Pons (tissue), 1 donor: Measurements from ENCODE around the gene SH3TC2.

Experiments used
- DNase-seq: peaks from one replicate; pipeline ENCODE4 v3.0.0-alpha.2; 2016; ENCODE audit warnings: low spot score

SH3TC2 gene

DNA sequence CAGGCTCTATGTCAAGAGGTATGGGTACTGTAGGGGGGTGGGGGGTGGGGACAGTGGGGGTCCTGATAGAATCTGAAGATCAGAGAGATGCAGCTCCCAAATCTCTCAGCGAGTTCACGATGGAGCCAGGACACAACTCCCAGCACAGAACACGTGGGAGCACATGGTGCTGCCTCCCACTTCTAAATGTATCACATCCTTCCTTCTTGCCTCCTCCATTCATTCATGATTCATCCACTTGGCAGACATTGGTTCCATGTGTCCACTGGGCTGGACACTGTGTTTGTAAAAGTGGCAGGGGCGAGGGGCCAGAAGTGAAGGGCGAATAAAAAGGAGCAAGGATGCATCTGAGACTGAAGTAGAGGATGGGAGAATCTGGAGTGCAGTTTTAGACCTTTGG lies 33.9 kb downstream of the SH3TC2 start:
- no peak for DNase-seq

DNA sequence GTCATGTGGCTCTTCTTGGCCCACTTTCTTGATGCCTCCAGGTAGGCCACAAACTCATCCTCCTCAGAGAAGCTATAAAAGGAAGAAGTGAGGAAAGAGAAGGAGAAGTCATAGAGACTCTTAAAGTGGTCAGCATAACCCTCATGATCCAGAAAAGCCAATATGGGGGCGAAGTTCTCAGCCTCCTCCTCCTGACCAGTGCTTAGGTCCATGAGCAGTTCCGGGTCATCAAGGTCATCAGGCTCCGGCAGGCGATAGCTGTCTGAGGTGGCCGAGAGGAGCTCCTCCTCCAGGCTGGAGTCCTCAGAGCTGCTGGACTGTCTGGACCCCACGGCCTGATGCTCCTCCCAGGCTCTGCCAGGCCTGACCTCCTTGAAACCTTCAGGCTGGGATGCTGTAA lies 34.7 kb downstream of the SH3TC2 start:
- DNase-seq = no peak

DNA sequence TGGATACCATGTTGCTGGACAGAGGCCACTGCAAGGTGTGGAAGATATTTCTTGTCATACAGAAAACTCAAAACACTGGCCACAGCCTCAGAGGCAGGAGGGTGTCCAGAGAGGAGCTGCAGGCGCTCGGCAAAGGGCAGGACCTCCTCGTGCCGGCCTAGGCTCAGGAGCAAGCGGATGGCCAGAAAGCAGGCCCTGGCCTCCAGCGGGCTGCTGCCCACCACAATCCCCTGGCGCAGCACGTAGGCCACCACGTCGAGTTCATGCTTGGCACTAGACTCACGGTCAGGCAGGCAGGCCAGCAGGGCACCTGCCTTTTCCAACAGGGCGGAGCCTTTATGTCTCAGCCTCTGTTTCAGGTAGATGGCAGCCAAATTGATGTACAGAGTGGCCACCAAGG lies 35.2 kb downstream of the SH3TC2 start:
- DNase-seq = no peak

DNA sequence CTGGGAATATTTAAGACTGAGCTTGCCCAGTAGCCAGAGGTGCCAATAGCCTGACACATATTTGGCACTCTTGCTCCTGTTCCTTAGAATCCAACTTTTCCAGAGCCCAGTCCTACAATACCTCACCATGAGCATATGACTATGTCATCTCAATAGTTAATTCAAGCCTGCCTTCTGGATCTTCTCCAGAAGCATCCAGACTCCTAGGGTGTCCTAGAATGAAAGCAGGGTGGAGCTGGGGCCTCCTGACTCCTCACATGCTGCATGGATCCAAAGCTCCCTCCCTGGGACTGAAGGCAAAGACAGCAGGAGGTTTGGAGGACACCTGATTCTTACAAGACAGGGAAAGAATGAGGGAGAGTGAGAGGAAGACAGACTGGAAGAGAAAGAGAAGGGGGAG lies 37.9 kb downstream of the SH3TC2 start:
- DNase-seq = peak; percentile 37

DNA sequence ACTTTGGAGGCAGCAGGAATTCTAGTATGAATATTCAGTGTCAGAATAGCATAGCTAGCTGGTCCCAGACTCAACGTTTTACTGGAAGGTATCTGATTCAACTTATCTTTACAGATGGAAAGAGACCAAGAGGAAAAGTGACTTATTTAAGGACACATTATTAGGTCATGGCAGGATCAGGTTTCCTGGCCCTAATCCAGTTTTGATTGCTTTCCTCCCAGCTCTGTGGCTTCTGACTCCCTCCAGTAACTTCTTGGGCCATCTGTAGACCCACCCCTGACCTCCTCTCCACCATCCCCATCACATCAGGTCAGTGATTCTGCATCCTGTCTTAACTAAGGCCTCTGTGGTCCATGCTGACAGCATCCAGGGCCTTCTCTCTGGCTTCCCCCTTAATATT lies 38.4 kb downstream of the SH3TC2 start:
- DNase-seq = no peak

DNA sequence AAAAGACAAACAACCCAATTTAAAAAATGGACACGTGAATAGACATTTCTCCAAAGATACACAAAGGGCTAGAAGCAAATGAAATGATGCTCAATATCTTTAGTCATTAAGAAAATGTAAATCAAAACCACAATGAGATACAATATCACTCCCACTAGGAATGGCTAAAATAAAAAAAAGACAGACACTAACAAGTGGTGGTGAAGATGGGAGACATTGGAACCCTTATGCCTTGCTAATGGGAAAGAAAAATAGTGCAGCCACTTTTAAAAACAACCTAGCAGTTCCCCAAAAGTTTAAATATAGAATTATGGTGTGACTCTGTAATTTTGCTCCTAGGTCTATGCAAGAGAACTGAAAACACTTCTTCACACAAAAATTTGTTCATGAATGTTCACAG lies 40.7 kb downstream of the SH3TC2 start:
- no peak for DNase-seq

DNA sequence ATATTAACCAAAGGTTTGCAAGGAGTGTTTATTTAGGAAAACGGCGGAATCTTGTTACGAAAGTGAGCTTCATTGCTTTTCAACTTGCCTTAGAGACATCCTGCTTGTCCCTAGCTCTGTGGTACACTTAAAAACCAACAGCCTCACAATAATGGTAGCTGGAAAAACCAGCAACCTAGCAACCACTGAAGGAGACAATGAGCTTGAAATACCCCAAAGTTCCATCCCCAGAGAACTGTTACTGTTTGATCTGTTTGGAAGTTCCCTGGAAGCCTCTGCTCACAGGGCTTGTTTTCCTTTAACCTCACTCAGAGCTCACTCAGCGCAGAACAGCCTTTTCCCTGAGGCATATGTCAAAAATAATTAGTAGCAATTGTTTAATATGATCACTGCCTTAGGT lies 43.2 kb downstream of the SH3TC2 start:
- DNase-seq = no peak

DNA sequence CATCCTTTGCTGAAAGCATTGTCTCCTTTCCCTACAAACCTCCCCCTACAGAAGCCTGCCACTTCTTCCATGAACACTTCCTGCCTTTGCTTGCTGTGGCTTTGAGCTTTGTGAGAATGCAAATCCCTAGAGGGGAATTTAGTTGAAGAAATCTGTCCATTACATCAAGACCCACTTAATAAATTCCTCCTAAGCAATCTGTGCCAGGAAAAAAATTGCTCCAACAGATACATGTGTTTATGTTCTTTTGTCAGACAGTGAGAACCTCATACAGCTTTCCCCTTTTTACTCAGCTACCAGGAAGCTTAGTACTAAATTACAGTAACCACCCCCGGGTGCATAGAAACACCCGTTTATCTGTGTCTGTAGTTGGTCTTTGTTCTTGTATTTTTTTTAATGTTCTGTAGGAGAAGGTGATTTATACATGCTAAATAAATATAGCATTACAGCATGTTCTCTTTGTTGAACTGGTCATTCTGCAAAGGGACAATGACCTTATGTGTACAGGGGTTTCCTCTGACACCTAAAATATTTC lies 43.9 kb downstream of the SH3TC2 start:
- DNase-seq = no peak

DNA sequence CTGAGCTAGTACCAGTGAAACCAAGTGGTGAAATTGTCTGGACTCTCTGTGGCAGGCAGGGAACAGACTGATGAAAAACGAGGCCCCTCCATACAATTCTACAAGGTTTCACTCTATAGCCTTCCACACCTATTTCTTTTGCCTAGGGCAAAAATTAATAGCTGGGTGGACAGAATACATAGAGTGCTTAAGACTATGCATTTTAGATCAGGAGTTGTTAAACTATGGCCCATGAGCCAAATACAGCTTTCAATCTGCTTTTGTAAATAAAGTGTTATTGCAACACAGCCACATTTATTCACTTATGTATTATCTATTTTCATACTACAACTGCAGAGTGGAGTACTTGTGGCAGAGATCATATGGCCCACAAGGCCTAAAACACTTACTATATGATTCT lies 45.2 kb downstream of the SH3TC2 start:
- no peak for DNase-seq

DNA sequence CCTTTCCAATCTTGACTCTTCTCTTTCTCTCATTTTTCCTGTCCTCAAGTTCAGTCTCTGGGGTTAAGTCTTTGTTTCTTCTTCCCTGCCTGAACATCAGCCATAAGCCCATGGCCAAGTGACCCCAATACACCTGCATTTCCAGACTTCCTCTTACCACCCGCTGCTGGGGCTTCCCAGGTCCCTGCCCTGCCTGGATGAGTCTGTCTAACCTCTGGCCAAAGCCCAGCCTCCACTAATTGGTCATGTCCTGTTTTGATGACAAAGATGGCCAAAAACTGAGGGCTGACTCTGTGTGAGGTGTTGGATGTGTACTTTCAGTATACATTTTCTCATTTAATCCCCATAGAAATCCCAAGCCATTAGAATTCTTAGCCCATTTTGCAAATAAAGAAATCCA lies 47.3 kb downstream of the SH3TC2 start:
- no peak for DNase-seq

DNA sequence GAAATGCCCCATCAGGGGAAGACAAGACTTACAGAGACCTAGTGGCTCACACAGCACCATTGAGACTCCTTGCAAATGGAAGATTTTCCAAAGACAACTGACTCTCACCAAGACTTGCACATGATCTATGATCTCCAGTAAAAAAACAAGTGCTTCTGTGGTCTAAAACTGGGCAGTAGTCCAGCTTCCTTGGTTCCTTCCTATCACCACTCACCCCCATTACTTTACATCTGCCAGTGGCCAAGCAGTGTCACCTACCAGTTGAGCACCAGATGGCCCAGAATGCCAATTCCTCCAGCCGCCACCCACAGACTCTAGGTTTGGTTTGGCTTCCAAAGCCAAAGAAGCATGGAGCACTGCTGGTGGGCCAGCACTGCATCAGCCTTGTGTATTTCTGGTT lies 47.7 kb downstream of the SH3TC2 start:
- no peak for DNase-seq

DNA sequence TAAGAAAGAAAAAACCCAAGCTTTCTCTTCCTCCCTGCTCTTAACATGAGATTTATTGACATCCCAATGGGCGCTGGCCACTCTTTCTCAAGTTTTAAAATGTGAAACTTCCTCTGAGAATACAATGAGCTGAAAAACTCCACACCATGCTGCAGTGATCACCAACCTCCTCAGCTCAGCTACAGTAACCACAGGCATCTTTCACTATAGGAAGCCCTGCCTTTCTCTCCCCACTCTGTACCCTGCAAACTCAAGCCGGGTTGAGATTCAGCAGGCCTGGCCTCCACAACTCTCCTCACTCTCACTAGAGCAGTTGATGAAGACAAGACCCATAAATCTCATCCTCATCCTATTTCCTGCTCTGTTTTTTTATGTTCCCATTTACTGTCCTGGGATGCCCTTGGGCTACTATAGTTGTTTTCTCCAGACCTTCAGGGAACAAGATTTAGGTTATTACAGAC lies 48.3 kb downstream of the SH3TC2 start:
- no peak for DNase-seq

DNA sequence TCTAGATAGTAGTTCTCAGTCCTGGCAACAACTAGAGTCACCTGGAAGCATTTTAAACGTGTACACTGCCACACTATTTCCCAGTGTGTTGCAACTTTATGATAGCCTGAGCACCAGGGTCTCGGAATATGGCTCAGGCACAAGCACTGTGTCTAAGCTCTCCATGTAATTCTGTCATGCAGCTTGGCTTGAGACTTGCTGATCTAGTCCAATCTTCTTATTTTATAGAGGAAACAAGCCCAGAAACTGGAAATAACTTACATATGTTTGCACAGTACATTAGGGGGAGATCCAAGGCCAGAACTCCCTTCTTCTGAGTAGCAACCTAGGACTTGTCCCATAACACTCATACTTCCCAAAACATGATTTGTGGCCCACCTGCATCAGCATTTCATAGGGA lies 49.1 kb downstream of the SH3TC2 start:
- no peak for DNase-seq

DNA sequence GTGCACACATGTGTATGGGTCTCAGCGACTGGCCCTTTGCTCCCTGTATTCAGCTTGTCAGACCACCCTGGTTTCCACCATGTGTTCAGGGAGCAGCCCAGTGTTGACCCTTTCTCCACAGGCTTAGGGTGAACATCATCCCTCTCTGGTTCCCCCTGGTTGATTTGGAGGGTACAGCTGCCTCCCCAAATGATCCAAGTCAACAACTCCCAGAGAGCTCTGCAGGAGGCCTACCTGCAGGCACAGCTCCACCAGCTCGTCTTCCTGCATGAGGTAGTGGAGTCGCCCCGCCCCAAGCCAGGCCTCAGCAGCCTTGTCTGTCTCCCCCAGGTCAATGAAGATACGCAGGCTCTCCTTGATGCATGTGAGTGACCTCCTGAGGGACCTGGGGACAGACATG lies 50.5 kb downstream of the SH3TC2 start:
- DNase-seq = no peak

DNA sequence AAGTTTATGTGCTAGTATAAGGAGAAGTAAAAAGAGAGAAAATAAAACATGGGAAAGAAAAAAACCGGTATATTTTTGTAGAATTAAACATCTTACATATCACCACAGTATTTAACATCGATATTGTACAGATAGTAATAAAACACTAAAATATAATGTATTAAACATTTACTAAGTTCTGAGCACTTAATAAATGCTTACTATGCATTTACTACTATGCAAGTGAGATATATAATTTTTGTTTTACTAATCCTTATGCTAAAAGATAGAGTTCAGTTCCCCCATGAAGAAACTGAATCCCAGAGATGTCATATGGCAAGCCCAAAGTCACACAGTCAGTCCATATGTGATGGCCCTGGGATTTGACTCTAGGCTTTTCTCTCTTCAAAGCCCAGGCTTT lies 51.1 kb downstream of the SH3TC2 start:
- DNase-seq = no peak

DNA sequence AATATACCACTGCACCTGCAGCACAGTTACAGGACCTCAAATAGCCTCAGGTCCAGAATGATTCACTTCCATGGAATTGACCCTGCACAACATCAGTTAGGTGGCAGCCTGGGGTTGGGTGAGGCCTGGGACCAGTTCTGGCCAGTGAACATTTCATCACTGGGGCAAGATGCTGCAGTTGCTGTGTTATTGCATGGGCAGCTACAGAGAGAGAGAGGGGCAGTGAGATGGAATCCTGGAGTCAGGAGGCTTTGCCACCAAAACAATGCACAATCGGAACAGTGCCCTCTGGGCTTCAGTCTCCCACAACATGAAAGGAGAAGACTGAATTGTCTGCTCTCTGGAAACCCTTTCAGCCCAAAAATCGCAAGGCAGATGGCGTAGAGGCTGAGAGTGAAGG lies 51.8 kb downstream of the SH3TC2 start:
- DNase-seq = peak; percentile 86

DNA sequence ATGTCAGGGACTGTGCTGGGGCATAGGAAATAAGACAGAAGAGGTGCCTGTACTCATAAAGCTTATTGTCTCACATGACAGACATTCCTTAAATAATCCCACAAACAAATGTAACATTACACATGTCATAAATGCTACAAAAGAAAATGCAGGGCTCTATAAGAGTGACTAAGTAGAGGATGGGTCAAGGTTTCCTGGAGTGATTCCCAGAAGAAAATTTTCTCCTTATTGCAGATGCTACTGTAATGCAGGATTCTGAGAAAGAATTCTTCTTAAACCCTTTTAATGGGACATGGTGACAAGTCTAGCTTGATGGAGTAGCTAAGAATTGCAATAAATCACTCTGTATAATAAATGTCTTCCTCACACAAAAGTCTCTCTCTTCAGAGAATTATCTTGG lies 55.7 kb downstream of the SH3TC2 start:
- DNase-seq = no peak

DNA sequence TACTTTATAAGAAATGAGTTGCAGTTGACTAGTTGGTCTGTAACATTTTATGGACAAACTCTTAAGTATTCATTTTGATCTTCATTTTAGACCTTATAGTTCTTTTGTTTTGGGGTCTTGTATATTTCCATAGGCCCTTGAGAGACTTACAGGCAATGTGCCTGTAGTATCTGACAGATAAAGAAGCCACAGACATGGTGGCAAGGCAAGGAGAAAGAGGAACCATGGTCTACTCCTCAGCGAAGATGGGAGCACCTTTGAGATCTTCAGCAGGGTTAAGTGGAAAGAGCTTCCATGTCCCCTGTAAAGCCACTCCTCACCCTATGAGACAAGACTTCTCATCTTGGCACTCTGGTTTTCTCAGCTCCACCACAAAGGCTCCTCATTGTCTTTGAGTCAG lies 56.4 kb downstream of the SH3TC2 start:
- no peak for DNase-seq

DNA sequence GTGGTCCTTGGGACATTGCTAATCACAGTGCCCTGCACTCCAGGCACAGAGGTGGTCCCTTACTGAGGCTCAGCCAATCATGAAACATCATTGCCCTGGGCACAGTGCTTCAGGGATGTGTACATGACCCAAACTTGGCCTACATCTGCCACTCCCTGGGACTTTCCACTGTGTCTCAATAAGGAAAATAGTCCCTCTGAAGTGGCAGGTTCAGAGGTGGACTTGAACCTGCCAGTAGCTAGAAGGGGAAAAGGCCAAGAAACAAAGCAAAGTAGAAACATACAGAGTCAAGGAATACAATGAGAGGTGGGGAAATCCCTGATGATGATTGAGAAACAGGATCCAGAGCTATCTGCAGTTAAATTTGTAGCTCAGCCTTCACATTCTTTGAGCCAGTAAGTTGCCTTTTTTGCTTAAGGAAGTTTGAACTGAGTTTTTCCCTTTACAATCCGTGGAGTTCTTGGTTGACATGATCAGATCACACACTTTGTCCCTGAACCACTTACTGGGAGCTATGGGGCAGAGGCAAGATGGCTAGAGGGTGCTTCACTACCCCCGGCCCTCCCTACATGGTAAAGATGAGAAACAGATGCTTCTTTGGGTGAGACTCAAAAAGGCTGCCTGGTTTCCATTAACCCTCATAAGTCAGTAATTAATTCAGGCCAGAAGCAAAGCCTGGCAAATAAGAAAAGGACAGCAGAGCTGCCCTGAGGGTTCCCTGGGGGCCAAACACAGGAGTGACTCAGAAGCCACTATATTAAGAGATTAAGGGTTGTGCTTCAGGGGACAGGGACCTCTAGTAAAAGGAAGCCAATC lies 57.6 kb downstream of the SH3TC2 start:
- no peak for DNase-seq

DNA sequence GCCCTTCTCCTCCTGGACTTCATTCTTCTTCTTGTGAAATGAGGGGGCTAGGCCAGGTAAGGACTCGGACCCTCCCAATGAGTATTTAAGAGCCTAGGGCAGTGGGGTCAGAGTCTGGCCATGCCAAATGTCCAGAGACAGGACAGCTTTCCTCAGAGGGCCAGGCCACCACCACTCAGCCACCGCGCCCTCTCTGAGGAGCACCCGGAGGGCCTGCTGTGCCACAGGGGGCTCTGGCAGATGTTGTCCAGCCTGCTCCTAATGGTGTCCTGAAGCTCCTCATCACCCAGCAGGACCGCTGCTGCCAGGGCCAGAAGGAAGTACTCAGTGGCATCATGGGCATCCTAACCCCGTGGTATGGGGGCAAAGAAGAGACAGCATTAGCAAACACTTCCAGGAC lies 58.3 kb downstream of the SH3TC2 start:
- DNase-seq = no peak

DNA sequence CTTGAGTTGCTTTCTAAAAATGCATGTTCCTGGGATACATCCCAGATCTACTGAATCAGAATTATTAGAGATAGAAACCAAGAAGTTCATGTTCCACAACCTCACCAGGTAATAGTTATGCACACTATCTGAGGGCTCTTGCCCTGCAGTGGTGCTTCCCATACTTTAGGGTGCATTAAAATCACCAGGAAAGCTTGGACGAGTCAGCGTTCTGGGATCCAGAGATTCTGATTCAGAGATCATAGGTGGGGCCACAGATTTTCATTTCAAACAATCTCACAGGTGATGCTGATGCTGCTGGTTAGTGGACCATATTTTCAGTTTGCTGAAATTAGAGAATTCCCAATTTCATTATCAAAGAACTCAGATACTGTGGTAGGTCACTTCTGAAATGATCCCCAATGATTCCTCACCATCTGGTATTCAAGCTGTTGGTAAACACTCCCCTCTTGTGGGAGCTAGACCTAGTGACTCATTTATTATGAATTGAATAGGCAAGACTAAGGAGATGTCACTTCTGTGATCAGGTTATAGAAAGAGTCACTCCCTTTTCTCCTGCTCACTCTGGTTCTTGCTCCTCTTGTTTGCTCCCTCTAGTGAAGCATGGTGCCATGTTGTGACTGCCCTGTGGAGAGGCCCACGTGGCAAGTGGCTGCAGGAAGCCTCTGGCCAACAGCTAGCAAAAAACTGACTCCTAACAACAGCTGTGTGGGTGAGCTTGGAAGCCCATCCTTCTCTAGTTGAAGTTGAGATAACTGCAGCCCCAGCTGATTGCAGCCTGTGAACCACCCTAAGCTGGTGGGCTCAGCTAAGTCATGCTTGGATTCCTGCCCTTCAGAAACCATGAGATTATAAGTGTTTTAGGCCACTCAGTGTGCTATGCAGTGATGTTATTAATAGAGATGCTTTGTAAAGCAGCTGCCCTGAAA lies 59.8 kb downstream of the SH3TC2 start:
- no peak for DNase-seq

DNA sequence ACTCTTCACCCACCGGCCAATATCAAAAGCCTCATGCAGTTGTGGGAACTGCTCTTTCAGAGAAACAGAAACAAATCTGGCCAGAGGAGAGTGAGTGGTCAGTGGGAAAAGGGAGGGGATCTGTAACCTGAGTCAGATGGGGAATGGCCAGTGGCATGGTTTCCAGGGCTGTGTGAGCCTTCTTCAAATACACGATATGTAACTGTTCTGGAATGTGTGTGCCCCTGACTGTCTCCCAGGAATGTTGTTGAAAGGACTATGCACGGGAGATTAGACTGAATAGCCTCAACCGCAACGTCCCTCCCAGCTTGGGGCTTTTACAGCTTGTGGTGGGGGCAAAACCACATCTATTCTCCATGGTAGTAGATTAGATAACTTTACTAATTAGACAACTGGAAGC lies 60.8 kb downstream of the SH3TC2 start:
- no peak for DNase-seq

DNA sequence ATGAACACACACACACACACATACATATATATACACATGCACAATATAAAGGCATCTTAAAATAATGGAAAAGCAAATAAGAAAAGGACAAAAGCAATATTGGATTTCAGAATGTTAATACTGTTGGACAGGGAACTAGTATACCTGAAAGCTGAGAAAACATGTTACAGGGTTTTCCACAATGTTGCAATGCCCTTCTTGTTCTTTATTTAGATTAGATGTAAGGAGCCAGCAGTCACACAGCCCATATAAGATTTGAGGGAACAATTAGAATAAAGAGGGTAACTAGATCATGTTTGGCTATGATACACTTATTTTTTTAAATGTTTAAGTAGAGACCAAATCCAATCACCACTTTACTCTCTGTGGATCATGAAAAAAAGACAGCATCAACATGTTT lies 61.7 kb downstream of the SH3TC2 start:
- DNase-seq = no peak
